Breast epithelium (tissue), 3 donors: ENCODE results near the gene CIRBP.

Experiments used
- POLR2A ChIP-seq: fragments of 450-650 bp; IDR thresholded peaks from one replicate; pipeline ENCODE4 v1.6.1; 2016; ENCODE audit warnings: antibody characterized with exemption, mild to moderate bottlenecking, moderate library complexity
- POLR2AphosphoS5 ChIP-seq, 3 donors: sonication (generic); formaldehyde crosslinking; IDR thresholded peaks; one replicate each; pipeline ENCODE4 v1.6.1; 2017; ENCODE audit warnings: antibody characterized with exemption in 3 of 3
- TF ChIP-seq, protein P1 (sequence below), 3 donors: fragments of 450-650 bp; IDR thresholded peaks; one replicate each; pipeline ENCODE4 v1.5.1; 2016 to 2017; ENCODE audit warnings: antibody characterized with exemption in 3 of 3, mild to moderate bottlenecking in 3 of 3, moderate library complexity in 3 of 3

DNA sequence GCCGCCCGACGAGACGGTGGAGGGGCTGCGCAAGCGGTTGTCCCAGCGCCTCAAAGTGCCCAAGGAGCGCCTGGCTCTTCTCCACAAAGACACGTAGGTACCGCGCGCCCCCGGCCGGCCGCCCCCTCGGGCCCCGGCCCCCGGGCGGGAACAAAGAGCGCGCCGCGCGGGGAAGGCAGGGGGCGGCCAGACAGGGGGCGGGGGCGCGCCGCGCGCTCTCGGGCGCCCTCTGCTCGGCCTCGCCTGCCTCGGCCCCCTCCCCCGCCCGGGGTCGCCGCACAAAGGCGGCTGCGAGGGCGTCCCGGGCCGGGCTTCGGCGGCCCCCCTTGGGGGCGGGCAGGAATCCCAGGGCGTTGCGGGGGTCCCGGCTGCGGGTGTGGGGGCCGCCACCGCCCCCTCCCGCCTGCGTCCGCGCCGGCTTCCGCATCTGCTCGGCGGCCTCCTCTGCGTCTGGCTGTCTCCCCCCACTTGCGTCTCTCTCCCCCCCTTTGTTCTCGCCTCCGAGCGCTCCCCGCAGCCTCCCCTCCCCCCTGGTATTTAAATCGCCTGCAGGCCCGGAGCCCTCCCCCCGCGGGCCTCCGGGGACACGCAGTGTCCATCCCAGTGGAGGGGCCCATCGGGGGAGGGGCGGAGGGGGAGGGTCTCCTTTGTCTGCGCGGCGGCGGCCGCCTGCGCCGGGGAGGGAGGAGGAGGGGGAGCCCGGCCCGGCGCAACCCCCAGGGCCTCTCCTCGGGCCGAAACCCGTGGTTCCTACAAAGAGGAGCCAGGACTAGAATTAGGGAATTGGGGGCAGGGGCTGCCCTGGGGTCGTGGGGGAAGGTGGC, 18.5 kb upstream of the CIRBP start:
- TF ChIP-seq, protein P1, sequence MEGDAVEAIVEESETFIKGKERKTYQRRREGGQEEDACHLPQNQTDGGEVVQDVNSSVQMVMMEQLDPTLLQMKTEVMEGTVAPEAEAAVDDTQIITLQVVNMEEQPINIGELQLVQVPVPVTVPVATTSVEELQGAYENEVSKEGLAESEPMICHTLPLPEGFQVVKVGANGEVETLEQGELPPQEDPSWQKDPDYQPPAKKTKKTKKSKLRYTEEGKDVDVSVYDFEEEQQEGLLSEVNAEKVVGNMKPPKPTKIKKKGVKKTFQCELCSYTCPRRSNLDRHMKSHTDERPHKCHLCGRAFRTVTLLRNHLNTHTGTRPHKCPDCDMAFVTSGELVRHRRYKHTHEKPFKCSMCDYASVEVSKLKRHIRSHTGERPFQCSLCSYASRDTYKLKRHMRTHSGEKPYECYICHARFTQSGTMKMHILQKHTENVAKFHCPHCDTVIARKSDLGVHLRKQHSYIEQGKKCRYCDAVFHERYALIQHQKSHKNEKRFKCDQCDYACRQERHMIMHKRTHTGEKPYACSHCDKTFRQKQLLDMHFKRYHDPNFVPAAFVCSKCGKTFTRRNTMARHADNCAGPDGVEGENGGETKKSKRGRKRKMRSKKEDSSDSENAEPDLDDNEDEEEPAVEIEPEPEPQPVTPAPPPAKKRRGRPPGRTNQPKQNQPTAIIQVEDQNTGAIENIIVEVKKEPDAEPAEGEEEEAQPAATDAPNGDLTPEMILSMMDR (IDR thresholded peaks at IDR 0.05): no peak
- TF ChIP-seq POLR2A (no peak), POLR2AphosphoS5 (IDR thresholded peaks at IDR 0.05) (peak in 1 of 3 donors; percentile 32)
